NCI-H1092 treated with DMSO at 0.1 percent for 48 hours (cell line): Measurements from ENCODE around the gene EML3.
"Not testable (repeated sequence)": the region's sequence is repeated elsewhere in the genome, so short reads cannot be mapped to it uniquely, and the experiment has no call there.

Source experiments
- DNase-seq: peaks from one replicate; lab custom pipeline; 2025; lab: John Stamatoyannopoulos, UW

EML3 gene

GRCh38 chr11:62621567-62622470 lies 9.2 kb upstream of the EML3 start, which contains the start of gene B3GAT3:
Gene B3GAT3, minus strand, starts transcription at chr11:62621986. Its CDS starts 39 bp downstream, at chr11:62621947.
- peak; percentile 99 for DNase-seq

GRCh38 chr11:62621027-62621566 lies 8.5 kb upstream of the EML3 start:
- DNase-seq = no peak

GRCh38 chr11:62616957-62617356 lies 4.4 kb upstream of the EML3 start:
- not testable (repeated sequence) for DNase-seq

GRCh38 chr11:62615521-62615920 lies 2.9 kb upstream of the EML3 start:
- no peak for DNase-seq

GRCh38 chr11:62614275-62614674 lies 1.7 kb upstream of the EML3 start:
- DNase-seq = no peak

- no peak for DNase-seq
These were observed 760 bp upstream of the EML3 start for GRCh38 chr11:62613291-62613778.

GRCh38 chr11:62611705-62612365 lies 740 bp downstream of the EML3 start:
- peak; percentile 65 for DNase-seq

GRCh38 chr11:62610814-62611704 lies 1.5 kb downstream of the EML3 start:
- DNase-seq = no peak

GRCh38 chr11:62610403-62610802 lies 2.2 kb downstream of the EML3 start:
- no peak for DNase-seq

GRCh38 chr11:62608776-62609175 lies 3.8 kb downstream of the EML3 start:
- no peak for DNase-seq

- DNase-seq = no peak
These were observed 4.9 kb downstream of the EML3 start for GRCh38 chr11:62607714-62608113.

GRCh38 chr11:62605902-62606301 lies 6.7 kb downstream of the EML3 start:
- DNase-seq = no peak

- DNase-seq = no peak
These were observed 7.1 kb downstream of the EML3 start for GRCh38 chr11:62605467-62605866.

GRCh38 chr11:62604460-62605120 lies 8.0 kb downstream of the EML3 start:
- DNase-seq = no peak

- DNase-seq = no peak
These were observed 8.7 kb downstream of the EML3 start for GRCh38 chr11:62603776-62604299.

- no peak for DNase-seq
These were observed 9.5 kb downstream of the EML3 start for GRCh38 chr11:62603072-62603408.

- peak; percentile 81 for DNase-seq
These were observed 10.2 kb downstream of the EML3 start for GRCh38 chr11:62602141-62603071.

- DNase-seq = peak; percentile 99
These were observed 11.0 kb downstream of the EML3 start, which contains the start of gene MTA2 for GRCh38 chr11:62601372-62602140. Gene MTA2, minus strand, starts transcription at chr11:62601865. Its CDS starts 415 bp downstream, at chr11:62601450.

GRCh38 chr11:62601122-62601371 lies 11.5 kb downstream of the EML3 start:
- peak; percentile 57 for DNase-seq
